HG03066 (cell line): ENCODE measurements around the gene MKNK2.

Experiments used
- ATAC-seq: cut with Tn5 transposase; IDR thresholded peaks from one replicate; pipeline ENCODE4 v1.9.1; 2021; ENCODE audit warnings: low read depth; ENCODE audit not compliant: unreplicated experiment

Gene MKNK2

DNA sequence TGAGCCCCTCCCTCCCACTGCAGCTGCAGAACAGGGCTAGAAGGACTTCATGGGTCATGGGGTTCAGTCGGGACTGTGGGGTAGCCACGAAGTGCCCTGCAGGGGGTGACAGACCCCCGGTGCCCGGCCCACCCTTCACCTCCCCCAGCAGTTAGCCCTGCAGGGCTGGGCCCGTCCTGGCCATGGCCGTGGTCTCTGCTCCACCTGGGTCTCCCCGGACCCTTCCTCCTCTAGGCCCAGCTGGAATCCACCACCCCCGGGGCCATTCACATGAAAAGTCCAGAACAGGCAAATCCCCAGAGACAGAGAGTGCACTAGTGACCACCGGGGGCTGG lies 17.3 kb downstream of the MKNK2 start:
- no peak for ATAC-seq

DNA sequence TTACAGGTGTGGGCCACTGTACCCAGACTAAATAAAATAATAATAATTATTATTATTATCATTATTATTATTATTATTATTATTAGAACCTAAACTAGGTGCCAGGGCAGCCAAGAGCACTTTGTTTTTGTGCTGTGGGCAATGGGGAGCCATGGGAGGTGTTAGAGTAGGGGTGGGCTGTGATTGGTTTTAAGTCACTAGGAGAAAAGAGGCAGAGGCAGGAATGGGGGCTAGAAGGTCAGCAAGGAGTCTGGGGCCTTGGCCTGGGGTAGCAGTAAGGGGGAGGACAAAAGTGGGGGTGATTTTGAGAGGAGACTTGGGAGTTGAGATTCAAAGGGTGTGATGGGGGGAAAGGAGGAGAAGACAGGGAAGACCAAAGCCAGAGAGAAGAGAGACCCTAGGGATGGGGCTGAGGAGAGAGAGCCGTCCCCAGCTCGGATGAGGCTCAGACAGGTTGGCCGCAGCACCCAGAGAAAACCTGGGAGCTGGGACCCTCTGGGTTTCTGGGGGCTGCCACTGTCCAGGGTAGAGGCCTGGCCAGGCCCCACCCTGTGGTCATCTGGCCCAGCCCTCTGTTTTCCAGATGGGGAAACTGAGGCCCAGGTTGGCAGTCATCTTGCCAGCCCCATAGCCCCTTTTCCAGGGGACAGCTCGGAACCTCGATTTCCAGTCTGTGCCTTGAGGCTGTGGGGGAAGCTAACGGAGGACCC lies 17.8 kb downstream of the MKNK2 start:
- ATAC-seq = no peak

DNA sequence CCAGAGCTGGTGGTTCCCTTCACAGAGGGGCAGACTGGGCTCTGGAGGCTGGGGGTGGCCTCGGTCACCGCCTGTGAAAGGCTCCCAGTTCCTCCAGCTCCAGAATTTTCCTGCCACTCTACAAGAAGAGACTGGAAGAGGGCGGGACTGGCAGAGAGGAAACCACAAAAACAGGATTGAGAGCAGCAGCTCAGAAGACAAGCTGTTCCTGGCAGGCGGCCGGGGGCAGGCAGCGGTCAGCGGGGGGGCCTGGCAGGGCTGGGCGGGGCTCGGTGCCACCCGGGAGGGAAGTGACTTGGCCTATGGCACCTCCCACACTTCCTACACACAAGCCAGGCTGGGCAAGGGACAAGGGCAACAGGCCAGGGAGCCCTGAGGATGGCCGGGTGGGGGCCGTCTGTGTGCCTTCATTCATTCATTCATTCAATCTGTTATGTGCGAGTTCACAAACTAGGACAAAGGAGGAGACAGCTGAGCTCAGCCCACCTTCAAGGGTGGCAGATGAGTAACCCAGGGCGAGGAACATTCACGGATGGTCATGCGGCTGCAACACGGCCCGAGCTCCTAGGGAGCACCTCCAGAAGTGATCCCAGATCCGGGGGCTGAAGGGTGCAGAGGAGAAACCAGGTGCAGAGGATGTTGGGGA lies 18.6 kb downstream of the MKNK2 start:
- ATAC-seq = no peak

DNA sequence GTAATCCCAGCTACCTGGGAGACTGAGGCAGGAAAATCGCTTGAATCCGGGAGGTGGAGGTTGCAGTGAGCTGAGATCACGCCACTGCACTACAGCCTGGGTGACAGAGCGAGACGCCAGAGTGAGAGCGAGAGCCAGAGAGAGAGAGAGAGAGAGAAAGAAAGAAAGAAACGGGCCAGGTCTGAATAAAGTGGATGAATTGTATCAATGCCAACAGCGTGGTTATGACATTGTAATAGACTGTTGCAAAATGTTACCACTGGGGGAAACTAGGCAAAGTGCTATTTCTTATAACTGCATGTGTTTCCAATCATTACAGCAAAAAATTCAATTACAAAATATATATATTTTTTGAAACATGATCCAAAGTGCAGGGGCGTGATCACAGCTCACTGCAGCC lies 23.7 kb downstream of the MKNK2 start:
- no peak for ATAC-seq

DNA sequence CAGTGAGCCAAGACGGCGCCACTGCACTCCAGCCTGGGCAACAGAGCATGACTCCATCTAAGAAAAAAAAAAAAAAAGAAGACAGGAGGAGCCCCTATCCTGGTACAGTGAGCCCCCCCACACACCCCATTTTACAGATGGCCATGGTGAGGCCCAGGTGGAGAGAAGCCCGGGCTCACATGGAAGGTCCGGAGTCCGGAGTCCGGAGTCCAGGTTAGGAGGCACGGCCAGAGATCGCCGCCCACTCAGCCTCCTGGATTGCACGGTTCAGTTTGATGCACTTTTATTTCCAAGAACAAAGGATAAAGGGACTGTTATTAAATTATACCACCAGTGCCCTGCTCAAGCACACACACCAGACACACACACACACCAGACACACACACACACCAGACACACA lies 24.3 kb downstream of the MKNK2 start:
- no peak for ATAC-seq

DNA sequence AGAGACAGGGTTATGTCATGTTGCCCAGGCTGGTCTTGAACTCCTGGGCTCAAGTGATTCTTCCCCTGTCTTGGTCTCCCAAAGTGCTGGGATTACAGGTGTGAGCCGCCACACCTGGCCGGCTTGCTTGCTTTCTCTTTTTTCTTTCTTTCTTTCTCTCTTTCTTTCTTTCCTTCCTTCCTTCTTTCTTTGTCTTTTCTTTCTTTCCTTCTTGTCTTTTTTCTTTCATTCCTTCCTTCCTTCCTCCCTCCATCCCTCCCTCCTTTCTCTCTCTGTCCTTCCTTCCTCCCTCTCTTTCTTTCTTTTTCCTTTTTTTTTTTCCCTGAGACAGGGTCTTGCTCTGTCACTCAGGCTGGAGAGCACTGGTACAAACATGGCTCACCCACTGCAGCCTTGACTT lies 28.8 kb downstream of the MKNK2 start:
- no peak for ATAC-seq

DNA sequence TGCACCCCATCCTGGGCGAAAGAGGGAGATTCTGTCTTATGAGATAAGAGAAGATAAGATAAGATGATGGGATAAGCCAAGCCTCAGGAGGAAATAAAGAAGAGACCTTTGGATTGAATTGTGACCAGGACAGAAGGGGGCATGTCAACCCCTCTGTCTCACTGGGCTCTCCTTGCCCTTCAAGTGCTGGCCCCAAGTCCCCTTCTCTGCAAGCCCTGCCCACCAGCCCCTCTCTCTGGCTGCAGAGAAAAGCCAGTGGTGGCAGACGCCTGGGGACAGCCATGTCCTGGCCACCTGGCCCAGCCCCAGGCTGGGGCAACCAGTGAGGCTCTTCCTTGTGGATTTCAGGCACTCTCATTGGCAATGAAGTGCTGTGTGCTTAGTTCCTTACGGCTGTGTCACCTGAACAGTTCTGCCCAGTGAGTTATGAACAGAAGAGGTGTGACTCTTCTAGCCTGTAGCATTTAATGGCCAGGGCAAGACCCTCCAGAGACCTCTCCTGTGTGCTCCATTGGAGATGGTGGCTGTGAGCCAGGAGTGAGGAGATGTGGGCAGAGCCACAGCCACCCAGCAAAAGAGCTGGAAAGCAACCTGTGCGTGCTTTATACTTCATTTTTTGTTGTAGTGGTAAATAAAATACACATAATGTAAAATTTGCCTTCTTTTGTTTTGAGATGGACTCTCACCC lies 29.4 kb downstream of the MKNK2 start:
- ATAC-seq = no peak

DNA sequence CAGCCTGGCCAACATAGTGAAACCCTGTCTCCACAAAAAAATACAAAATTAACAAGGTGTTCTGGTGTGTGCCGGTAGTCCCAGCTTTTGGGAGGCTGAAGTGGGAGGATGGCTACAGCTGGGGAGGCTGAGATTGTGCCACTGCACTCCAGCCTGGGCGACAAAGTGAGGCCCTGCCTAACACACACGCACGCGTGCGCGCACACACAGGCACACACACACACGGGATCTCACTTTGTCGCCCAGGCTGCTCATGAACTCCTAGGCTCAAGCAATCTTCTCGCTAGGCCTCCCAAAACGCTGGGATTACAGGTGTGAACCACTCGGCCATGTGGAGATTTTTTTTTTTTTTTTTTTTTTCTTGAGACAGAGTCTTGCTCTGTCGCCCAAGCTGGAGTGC lies 32.3 kb downstream of the MKNK2 start:
- ATAC-seq = no peak

DNA sequence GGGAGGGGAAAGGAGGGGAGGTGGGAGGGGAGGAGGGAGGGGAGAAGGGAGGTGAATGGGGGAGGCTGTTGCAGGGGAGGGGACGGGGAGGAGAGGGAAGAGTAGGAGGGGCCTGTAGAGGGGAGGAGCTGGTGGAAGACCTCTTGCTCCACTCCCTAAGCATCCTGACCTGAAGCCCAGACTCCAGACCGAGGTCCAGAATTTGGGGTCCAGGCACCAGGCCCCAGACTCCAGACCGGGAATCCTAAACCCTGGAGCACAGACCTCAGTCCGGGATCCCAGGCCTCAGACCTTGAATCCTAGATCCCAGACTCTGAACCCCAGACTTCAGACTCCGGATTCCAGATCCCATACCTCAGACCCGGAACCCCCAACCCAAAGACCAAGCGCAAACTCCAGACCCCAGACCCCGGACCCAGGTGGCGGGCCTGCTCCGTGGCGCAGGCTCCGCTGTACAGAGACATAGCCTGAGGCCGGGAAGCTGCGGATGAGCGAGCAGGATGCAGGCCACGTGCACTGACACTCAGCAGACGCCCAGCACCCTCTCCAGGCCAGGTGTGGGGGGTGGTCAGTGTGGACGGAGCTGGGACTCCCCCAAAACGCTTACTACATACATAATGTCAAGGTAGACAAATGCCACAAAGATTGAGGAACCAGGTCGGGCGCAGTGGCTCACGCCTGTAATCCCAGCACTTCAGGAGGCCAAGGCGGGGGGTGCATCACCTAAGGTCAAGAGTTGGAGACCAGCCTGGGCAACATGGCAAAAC lies 34.8 kb downstream of the MKNK2 start:
- no peak for ATAC-seq

DNA sequence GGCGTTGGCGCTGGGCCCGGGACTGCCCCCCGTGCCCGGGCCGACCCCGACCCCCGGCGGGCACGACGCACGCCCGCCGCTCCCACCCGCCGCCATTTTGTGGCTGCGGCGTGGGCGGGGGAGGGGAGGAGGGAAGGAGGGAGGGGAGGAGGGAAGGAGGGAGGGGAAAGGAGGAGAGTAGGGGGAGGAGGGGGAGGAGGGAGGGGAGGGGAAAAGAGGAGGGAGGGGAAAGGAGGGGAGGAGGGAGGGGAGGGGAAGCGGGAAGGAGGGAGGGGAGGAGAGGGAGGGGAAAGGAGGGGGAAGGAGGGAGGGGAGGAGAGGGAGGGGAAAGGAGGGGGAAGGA lies 35.5 kb downstream of the MKNK2 start, which contains the start of gene BTBD2:
Gene BTBD2 (minus strand): TSS at position 107 of the 343 bp plus-strand sequence. CDS start 11 bp downstream, at position 96.
- ATAC-seq = no peak

DNA sequence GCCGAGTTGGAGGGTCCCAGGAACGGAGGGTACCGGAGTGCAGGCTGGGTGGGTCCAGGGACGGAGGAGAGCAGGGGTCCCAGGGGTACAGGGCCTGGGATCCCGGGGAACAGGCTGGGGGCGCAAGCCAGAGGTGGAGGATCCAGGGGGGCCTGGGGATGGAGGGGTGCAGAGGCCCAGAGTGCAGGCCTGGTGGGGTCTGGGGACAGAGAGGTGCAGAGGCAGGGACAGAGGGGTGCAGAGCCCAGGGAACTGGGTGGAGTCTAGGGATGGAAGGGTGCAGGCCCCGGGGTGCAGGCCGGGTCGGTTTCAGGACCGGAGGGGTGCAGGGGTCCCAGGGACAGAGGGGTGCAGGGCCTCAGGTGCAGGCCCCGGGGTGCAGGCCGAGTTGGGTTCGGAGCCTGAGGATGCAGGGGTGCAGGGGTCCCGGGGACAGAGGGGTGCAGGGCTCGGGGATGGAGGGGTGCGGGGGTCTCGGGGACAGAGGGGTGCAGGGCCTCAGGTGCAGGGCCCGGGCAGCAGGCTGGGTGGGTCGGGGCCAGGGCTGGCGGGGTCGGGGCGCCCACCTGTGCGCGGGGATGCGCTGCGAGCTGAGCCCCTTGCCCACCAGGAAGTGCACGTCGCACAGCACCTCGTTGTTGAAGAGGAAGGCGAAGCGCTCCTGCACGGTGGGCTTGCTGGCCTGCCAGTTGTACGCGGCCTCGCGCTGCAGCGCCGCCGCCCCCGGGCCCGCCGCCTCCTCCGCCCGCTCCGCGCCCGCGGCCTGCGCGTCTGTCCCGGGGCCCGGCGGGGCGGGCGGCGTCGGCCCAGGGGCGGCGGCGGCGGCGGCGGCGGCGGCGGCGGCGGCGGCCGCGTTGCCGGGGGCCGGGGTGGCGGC lies 36.1 kb downstream of the MKNK2 start:
- no peak for ATAC-seq

DNA sequence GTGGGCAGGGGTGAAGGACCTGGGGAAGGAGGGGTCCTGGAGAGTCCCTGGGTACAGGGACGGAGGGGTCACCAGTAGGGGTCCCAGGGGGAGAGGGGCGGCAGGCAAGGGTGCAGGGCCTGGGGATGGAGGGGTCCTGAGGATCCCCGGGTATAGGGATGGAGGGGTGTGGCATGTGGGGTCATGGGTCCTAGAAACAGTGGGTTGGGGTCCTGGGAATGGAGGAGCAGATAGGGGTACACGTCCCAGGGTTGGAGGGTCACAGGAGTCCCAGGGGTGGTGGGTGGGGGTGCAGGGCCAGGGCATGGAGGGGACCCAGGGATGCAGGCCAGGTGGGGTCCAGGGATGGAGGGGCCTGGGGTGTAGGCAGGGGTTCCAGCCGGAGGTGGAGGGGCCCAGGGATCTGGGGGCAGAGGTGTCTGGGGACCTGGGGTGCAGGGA lies 36.9 kb downstream of the MKNK2 start:
- no peak for ATAC-seq

DNA sequence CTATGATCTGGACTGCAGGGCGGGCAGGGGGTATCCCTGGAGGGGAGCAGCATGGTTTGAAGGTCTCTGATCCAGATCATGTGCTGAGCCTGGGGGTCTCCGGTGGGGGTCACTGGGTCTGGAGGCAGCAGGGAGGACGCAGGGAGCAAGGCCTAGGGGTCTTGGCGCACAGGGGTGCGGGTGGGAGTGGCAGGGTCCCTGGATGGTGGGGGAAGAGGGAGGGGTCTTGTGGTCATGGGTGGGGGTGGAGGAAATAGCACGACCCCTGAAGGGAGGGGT lies 37.4 kb downstream of the MKNK2 start:
- ATAC-seq = no peak

DNA sequence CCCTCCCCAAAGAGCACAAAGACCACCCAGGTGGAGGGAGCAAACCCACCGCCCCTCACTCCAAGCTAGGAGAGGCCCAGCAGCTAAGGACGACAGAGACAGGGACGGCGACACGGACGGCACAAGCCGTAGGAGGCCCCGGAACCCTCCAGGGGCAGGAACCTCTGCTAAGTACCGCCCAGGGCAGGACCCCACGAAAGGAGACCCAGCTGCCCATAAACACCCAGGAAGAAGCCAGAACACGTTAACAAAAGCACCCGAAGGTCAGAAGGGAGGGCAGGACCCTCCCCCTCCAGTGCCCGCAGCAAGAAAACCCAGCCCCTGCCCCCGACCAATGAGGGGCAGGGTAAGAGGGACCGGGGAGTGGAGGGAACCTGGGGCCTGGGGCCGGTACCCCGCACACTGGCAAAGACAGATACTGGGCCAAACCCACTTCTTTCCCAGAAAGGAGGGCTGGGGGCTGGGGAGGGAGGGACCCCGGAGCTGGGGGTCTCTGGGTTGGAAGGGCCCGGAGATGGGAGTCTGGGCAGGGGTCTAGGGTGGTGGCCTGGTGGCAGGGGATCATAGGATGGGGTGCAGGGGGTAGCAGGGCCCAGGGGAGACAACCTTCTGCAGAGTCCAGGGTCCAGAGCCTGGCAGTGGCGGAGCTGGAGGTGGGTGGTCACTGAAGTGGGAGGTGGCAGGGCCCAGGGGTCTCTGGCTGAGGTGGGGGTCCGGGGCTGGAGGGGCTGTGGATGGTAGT lies 37.9 kb downstream of the MKNK2 start:
- ATAC-seq = no peak

DNA sequence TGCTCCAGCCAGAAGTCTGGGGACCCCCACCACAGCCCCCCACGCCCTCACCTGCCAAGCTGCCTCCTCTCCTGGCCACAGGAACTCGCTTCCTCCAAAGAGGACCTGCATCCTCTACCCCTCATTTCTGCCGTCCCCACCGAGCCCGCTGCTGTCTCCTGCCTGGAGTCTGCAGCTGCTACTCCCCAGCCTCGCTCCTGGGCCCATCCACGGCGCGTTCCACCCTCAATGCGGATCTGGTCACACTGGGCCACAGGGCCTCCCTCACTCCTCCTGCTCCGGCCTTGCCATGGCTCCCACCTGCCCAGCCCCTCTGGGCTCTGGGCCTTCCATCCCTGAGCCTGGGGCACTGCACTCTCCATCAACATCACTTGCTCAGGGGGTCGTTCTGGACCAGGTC lies 39.9 kb downstream of the MKNK2 start:
- ATAC-seq = no peak

DNA sequence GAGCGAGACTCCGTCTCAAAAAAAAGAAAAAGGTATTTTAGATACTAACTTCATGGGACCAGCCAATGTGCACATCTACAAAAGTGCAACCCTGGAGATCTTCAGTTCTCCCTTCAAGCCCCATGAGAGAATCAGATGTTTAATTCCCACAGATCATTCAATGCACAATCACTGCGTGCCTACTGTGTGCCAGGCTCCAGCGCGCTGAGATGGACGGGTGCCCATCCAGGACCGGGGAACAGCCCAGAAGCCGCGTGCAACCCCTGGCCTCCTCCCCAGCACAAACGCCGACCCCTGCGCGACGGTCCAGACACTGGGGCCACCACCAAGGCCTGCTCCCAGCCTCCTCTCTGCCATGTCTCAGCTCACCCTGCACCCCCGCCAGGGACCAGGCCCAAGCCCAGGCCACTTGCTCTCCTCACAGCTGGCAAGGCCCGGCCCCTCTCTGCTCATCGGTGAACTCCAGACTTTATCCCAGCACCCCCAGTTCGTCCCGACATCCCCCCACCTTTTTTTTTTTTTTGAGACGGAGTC lies 40.8 kb downstream of the MKNK2 start:
- ATAC-seq = no peak

DNA sequence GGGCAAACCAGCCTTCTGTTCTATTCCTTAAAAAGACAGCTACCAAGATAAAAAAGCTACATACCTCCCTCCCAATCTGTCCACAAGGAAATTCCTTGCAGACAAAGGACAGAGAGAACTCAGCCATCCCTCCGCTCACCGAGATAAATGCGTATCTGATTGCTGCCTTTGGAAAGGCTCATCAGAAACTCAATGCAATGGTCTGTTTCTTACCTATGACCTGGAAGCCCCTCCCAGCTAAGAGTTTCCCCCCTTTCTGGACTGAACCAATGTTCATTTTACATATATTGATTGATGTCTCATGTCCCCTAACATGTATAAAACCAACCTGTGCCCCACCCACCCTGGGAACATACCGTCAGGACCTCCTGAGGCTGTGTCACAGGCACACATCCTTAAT lies 47.2 kb downstream of the MKNK2 start:
- ATAC-seq = no peak

DNA sequence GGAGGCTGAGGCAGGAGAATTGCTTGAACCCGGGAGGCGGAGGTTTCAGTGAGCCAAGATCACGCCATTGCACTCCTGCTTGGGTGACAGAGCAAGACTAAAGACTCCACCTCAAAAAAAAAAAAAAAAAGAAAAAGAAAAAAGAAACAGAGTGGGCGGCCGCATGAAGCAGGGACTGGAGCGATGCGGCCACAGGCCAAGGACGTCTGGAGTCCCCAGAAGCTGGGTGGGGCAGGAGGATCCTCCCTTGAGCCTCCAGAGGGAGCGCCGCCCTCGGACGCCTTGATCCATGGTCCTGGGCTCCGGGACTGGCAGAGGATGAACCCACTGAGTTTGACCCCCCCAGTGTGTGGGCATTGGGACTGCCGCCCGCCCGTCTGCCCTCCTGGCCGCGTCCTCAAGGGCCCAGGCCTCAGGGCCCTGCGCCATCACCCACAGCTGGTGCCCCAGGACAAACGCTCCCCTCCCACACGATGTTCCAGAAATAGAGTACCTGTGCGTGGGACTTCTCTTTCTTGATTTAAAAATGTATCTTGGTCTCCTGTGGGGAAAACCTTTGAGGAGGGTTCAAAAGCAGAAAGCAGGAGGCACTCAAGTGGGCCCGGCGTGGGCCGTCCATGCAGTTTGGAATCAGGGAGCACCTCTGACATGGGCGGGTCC lies 51.1 kb downstream of the MKNK2 start:
- no peak for ATAC-seq
